ENCODE results near the gene GP2. TPM values are rescaled to one million over a fixed set of nuclear protein-coding genes. Genes with fewer than 3 reads are reported as not detected.

GP2 gene
- total RNA-seq, 1 donor from 2014 or later: not detected

GRCh38 chr16:20311548-20311947 lies 15.8 kb downstream of the GP2 start:
- Mint-ChIP-seq H3K4me3 (ENCODE audit: unreplicated experiment) (no peak overlapping the region), H3K9me3 (ENCODE audit: unreplicated experiment) (no peaks in the 10 kb centered on the region), H3K4me1 (ENCODE audit: unreplicated experiment) (no peaks in the 10 kb centered on the region), H3K27ac (ENCODE audit: unreplicated experiment) (no peak overlapping the region), H3K27me3 (ENCODE audit: unreplicated experiment) (no peaks in the 10 kb centered on the region), H3K36me3 (ENCODE audit: low read depth, unreplicated experiment) (no peaks in the 10 kb centered on the region)
- DNase-seq (ENCODE audit: low spot score): no peak
- no peak for TF ChIP-seq CTCF (IDR thresholded peaks at IDR 0.05; ENCODE audit: unreplicated experiment)

GRCh38 chr16:20310421-20311395 lies 16.6 kb downstream of the GP2 start:
- H3K4me1 Mint-ChIP-seq (ENCODE audit: unreplicated experiment): no peaks in the 10 kb centered on the region
- no peaks in the 10 kb centered on the region for H3K36me3 Mint-ChIP-seq (ENCODE audit: low read depth, unreplicated experiment)
- no peak for DNase-seq (ENCODE audit: low spot score)
- H3K27ac Mint-ChIP-seq (ENCODE audit: unreplicated experiment): no peak overlapping the region
- H3K27me3 Mint-ChIP-seq (ENCODE audit: unreplicated experiment): no peaks in the 10 kb centered on the region
- no peak for TF ChIP-seq CTCF (IDR thresholded peaks at IDR 0.05; ENCODE audit: unreplicated experiment)
- H3K9me3 Mint-ChIP-seq (ENCODE audit: unreplicated experiment): no peaks in the 10 kb centered on the region
- H3K4me3 Mint-ChIP-seq (ENCODE audit: unreplicated experiment): no peak overlapping the region

- H3K27ac Mint-ChIP-seq (ENCODE audit: unreplicated experiment): no peak overlapping the region
- DNase-seq (ENCODE audit: low spot score): no peak
- TF ChIP-seq CTCF (IDR thresholded peaks at IDR 0.05; ENCODE audit: unreplicated experiment): no peak
- H3K9me3 Mint-ChIP-seq (ENCODE audit: unreplicated experiment): no peaks in the 10 kb centered on the region
- no peaks in the 10 kb centered on the region for H3K4me1 Mint-ChIP-seq (ENCODE audit: unreplicated experiment)
- no peaks in the 10 kb centered on the region for H3K36me3 Mint-ChIP-seq (ENCODE audit: low read depth, unreplicated experiment)
- no peaks in the 10 kb centered on the region for H3K27me3 Mint-ChIP-seq (ENCODE audit: unreplicated experiment)
- H3K4me3 Mint-ChIP-seq (ENCODE audit: unreplicated experiment): no peak overlapping the region
These were observed 17.5 kb downstream of the GP2 start for GRCh38 chr16:20309786-20310185.

- H3K27me3 Mint-ChIP-seq (ENCODE audit: unreplicated experiment): no peaks in the 10 kb centered on the region
- no peaks in the 10 kb centered on the region for H3K36me3 Mint-ChIP-seq (ENCODE audit: low read depth, unreplicated experiment)
- no peaks in the 10 kb centered on the region for H3K4me1 Mint-ChIP-seq (ENCODE audit: unreplicated experiment)
- no peaks in the 10 kb centered on the region for H3K9me3 Mint-ChIP-seq (ENCODE audit: unreplicated experiment)
- no peak overlapping the region for H3K27ac Mint-ChIP-seq (ENCODE audit: unreplicated experiment)
- H3K4me3 Mint-ChIP-seq (ENCODE audit: unreplicated experiment): no peak overlapping the region
- no peak for DNase-seq (ENCODE audit: low spot score)
- TF ChIP-seq CTCF (IDR thresholded peaks at IDR 0.05; ENCODE audit: unreplicated experiment): no peak
These were observed 18.3 kb downstream of the GP2 start for GRCh38 chr16:20308801-20309590.

Measured in endothelial cell (in vitro differentiated cells).